Muscle layer of colon (tissue), 2 donors: Measurements from ENCODE around the gene USP22.
A peak's percentile ranks its signal among the peaks of the same experiment; 100 is the strongest.

Experiments
- H3K27ac ChIP-seq: one replicate; pipeline ENCODE4 v1.7.0; 2013; ENCODE audit warnings: low read depth, mild to moderate bottlenecking, low read length, moderate library complexity
- H3K27me3 ChIP-seq, 2 donors: one replicate each; pipeline ENCODE4 v1.7.0; 2013; ENCODE audit warnings: low read length in 2 of 2, mild to moderate bottlenecking in 2 of 2; ENCODE audit not compliant: insufficient read depth in 2 of 2, control insufficient read depth in 1 of 2
- H3K36me3 ChIP-seq: one replicate; pipeline ENCODE4 v1.7.0; 2013; ENCODE audit warnings: mild to moderate bottlenecking, low read length; ENCODE audit not compliant: insufficient read depth
- H3K4me1 ChIP-seq: one replicate; pipeline ENCODE4 v1.7.0; 2013; ENCODE audit warnings: mild to moderate bottlenecking, low read length; ENCODE audit not compliant: insufficient read depth
- H3K4me3 ChIP-seq, 2 donors: one replicate each; pipeline ENCODE4 v1.7.0; 2013; ENCODE audit warnings: low read length in 2 of 2, low read depth in 1 of 2, mild to moderate bottlenecking in 1 of 2, moderate library complexity in 1 of 2
- H3K9ac ChIP-seq: one replicate; pipeline ENCODE4 v1.7.0; 2013; ENCODE audit warnings: low read length
- H3K9me3 ChIP-seq: one replicate; pipeline ENCODE4 v1.7.0; 2013; ENCODE audit warnings: mild to moderate bottlenecking, low read length
- donor health status: abdominal sarcoma.
- donor health status: Adenocarcinoma of cecum.

USP22 gene

DNA sequence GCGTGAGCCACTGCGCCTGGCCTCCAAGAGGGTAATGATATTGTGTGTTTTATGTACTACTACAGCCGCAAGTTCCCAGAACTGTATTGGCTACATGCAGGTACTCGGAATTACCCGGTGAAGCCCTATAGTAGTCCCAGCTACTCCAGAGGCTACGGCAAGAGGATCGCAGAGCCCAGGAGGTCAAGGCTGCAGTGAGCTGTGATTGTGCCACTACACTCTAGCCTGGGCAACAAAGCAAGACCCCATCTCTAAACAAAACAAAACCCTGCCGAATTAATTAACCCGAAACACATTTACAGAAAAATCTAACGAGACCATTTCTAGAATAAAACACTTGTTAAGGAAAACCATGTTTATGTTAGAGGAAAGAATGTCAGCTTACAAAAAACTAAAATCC, 2.2 kb upstream of the USP22 start:
- H3K9ac ChIP-seq = no peak overlapping the region
- no peaks in the 10 kb centered on the region for H3K9me3 ChIP-seq
- H3K36me3 ChIP-seq = no peaks in the 10 kb centered on the region
- H3K4me1 ChIP-seq = peaks cover 11% of the 10 kb centered on the region
- H3K27ac ChIP-seq = no peak overlapping the region
- no peaks in the 10 kb centered on the region for H3K27me3 ChIP-seq
- H3K4me3 ChIP-seq = no peak overlapping the region

DNA sequence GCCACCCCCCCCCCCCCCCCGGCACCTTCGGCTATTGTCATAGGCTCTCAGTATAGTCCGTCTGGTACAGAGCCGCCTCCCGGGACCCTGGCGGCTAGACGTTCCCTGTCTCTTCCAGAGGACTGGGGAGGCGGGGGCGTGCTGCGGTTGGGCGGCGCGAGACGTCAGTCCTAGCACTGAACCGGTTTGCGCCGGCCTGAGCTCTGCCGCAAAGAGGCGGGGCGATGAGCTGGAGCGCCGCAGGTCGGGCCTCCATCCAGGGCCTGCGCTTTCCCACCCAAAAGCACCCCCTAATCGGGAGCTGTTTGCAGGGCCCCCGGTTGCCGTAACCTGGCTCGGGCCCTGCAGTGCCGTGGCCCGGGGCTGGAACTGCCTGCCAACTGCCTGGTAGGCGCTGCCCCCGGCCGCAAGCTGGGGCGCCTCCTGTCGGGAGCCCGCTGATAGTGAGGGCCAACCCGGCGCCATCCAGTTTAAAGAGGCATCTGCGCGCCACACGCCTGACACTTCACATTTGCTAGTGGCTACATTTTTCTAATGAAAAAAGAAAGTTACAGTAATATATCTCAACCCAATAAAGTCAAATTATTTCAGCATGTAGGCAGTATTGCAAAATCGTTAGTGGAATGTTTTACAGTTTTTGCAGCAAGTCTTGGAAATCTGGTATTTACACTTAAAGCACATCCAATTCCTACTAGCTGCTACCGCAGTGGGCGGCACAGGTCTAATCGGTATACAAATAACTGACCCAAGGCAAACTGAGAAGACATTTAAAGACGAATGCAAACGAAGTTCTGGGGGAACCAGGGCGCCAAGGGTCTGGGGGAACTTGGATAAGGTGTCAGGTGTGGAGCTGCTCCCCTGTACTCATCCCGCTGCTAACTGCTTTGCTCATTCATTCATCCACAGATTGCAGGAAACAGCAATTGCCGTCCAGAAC, 753 bp upstream of the USP22 start:
- peak overlapping the region; percentile 86 for H3K27ac ChIP-seq
- peaks cover 18% of the 10 kb centered on the region for H3K4me1 ChIP-seq
- no peaks in the 10 kb centered on the region for H3K27me3 ChIP-seq
- no peaks in the 10 kb centered on the region for H3K9me3 ChIP-seq
- H3K36me3 ChIP-seq = no peaks in the 10 kb centered on the region
- H3K9ac ChIP-seq = peak overlapping the region; percentile 49
- peak overlapping the region; percentile 47 to 53 for H3K4me3 ChIP-seq

DNA sequence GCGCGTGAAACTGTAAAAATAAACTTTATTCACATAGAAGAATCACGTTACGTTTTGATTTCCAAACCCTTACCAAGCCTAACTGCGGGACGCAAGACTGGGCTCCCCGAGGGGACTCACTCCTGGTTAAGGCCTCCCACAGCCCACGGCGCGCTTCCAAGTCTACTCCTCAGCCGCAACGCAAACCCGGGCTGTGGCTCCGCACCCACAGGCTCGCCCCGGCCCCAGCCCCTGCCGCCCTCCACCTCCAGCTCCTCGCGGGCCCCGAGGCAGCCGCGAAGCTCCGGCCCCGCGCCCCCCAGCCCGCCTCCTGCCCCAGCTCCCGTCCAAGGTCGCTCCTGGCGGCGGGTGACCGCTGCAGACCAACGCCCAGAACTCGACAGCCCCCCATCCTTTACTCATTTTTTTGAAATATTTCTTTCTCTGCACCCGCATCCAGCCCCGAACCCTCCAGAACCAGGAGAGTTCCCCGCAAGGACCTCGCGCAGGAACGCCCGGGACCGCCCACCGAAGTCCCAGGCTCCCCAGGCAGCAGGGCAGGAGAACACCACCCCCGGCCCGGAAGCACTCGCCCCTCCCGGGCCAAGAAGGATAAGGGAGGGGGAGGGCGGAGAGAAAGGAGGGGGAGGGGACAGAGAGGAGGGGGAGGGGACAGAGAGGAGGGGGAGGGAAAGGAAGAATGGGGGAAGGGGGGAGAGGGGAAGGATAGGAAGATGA, 912 bp downstream of the USP22 start:
- Histone ChIP-seq H3K4me3 (peak overlapping the region; percentile 87 to 92), H3K27me3 (no peaks in the 10 kb centered on the region), H3K4me1 (peaks cover 32% of the 10 kb centered on the region), H3K36me3 (no peaks in the 10 kb centered on the region), H3K9ac (peak overlapping the region; percentile 90), H3K27ac (peak overlapping the region; percentile 97), H3K9me3 (no peaks in the 10 kb centered on the region)

DNA sequence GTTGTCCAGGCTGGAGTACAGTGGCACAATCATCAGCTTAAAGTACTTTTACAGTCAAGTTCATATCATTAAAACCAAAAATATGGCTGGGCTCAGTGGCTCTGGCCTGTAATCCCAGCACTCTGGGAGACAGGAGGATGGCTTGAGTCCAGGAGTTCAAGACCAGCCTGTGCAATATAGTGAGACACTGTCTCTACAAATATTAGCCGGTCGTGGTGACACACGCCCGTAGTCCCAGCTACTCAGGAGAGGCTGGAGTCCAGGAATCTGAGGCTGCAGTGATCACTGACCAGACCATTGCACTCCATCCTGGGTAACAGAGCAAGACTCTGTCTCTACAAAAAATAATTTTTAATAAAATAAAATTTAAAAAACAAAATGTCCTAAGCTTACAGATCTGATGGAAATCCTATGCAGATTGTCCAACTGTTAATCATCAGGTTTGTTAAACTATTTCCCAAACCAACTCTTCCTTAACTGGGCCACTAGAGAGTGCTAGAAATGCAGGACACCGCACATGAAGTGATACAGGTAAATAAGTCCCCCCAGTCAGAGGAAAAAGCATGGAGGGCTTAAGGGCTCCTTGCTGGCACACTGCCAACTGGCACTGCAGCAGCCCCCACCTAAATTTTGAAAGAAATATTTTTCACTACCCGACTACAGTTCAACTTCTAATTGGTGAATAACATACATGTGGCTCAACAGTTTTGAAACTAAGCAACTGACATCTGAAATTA, 2.8 kb downstream of the USP22 start:
- no peak overlapping the region for H3K9ac ChIP-seq

DNA sequence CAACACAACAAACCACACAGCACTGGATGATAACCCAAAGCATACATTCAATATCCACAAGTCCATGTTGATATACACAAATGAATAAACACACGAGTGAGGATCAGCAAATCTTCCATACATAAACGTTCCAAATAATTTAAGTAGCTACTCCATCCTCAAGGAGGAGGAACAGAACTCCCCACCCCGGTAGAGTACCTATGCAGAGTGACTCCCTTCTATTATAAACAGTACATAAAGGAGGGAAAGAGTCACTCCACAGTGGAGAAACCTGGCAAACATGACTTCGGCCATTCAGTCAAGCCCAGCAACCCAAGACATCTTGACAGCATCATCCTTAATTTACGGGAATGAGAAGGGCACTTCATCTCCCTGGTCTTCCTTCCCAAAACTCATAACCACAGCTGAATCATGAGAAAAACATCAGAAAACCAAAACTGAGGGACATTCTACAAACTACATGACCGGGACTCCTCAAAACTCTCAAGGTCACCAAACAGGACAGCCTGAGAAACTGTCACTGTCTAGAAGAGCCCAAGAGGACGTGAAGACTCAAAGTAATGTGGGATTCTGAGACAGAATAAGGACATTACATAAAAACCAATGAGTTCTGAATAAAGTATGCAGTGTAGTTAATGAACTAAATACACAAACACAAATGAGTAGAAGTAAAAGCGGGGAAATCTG, 5.6 kb downstream of the USP22 start:
- Histone ChIP-seq H3K4me3 (no peak overlapping the region), H3K9ac (no peak overlapping the region), H3K4me1 (peaks cover 68% of the 10 kb centered on the region), H3K36me3 (peaks cover 3% of the 10 kb centered on the region), H3K9me3 (no peaks in the 10 kb centered on the region), H3K27me3 (no peaks in the 10 kb centered on the region), H3K27ac (no peak overlapping the region)

More for the DNA sequence above, 2.8 kb downstream of the USP22 start:
- Histone ChIP-seq H3K27ac (peak overlapping the region; percentile 97), H3K4me3 (peak overlapping the region in 1 of 2 donors; percentile 87), H3K27me3 (no peaks in the 10 kb centered on the region), H3K4me1 (peaks cover 47% of the 10 kb centered on the region), H3K9me3 (no peaks in the 10 kb centered on the region), H3K36me3 (no peaks in the 10 kb centered on the region)

DNA sequence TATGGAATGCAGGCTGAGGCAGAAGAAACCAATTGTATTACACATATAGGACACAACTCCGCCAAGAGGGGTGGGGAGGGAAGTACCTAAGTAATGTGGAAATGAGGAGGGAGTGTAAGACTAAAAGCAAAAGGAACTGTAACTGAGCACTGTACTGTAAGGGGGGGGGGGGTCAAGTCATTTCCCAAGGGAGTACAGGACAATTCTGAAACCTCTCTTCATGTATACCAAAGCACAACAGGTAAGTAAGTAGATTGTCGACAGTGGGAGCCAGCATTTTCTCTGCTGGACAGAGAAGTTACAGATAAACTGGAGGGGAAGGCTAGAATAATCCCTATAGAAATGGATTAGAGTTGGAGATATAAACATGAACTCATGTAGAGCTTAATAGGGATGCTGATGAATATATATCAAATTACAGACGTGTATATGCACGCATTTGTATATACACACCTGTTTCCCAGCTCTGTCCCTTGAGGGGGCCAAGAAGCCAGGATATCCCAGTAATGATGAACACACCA, 6.4 kb downstream of the USP22 start:
- Histone ChIP-seq H3K9ac (no peak overlapping the region), H3K36me3 (peaks cover 7% of the 10 kb centered on the region), H3K27me3 (no peaks in the 10 kb centered on the region), H3K4me1 (peaks cover 77% of the 10 kb centered on the region), H3K9me3 (no peaks in the 10 kb centered on the region), H3K27ac (peak overlapping the region; percentile 8), H3K4me3 (no peak overlapping the region)

DNA sequence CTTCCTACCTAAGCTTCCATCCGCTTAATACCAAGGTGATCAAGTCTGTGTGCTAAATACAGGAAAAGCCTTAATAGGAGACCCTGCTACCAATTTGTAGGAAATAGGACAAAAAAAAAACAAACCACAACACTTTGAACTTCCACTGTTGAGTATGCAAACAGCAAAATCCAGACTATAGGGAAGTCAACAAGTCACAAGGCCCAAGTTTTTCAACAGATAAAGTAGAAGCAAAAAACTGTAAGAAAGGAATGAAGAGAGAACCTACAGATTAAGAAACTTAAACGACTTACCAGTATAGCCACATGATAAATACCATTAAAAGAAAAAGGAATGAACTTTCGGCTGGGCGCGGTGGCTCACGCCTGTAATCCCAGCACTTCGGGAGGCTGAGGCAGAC, 7.4 kb downstream of the USP22 start:
- Histone ChIP-seq H3K36me3 (peaks cover 7% of the 10 kb centered on the region), H3K4me3 (no peak overlapping the region), H3K27me3 (no peaks in the 10 kb centered on the region), H3K9ac (no peak overlapping the region), H3K4me1 (peaks cover 83% of the 10 kb centered on the region), H3K27ac (no peak overlapping the region), H3K9me3 (no peaks in the 10 kb centered on the region)

DNA sequence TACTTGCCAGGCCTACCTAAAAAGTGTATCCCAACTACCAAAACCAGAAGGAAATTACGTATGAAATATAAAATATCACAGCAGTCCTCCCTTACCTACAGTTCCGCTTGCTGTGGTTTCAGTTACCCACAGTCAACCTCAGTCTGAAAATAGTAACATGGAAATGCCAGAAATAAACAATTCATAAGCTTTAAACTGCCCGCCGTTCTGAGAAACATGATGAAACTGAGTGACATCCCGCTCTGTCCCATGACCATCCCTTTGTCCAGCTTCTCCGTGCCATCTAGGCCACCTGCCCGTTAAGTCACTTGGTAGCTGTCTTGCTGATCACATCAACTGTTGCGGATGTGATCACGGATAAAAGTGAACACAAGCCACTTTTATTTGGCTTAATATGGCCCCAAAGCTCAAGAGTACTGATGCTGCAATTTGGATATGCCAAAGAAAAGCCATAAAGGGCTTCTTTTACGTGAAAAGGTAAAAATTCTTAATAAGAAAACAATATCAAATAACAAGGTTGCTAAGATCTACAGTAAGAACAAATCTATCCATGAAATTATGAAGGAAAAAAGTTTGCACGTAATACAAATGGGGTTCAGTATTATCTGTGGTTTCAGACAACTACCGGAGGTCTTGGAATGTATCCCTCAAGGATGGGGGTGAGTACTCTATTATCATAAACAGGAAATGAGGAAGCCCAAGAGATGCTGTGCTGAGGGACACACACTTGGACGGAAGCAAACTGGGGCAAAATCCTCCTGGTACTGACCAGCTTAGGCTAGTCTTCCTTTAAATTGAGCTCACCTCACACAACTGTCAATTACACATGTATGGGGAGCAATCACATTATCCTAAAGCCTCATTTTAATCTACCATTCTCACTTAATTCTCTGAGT, 8.2 kb downstream of the USP22 start:
- peaks cover 85% of the 10 kb centered on the region for H3K4me1 ChIP-seq
- H3K9ac ChIP-seq = no peak overlapping the region
- H3K9me3 ChIP-seq = no peaks in the 10 kb centered on the region
- peak overlapping the region in 1 of 2 donors; percentile 36 for H3K4me3 ChIP-seq
- peak overlapping the region; percentile 17 for H3K27ac ChIP-seq
- no peaks in the 10 kb centered on the region for H3K27me3 ChIP-seq
- peaks cover 7% of the 10 kb centered on the region for H3K36me3 ChIP-seq

DNA sequence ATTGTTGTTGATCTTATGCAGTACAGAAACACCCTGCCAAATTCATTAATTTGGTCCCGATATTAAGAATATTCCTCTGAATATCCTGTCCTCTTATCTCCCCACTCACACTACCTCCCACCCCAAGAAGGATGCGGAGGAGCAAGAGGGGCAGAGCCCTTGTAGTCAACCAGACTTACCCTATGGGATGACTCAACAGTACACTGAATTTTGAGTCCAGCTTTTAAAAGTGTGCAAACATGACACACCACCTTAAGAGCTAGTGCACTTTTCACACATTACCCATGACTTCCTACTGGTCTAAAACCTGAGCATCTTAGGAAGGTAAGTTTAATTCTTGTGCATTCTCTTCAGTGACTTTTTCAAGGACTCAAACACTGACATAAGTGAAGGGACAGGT, 9.5 kb downstream of the USP22 start:
- peaks cover 93% of the 10 kb centered on the region for H3K4me1 ChIP-seq
- no peaks in the 10 kb centered on the region for H3K9me3 ChIP-seq
- H3K27ac ChIP-seq = no peak overlapping the region
- H3K36me3 ChIP-seq = peaks cover 8% of the 10 kb centered on the region
- no peak overlapping the region for H3K9ac ChIP-seq
- H3K27me3 ChIP-seq = no peaks in the 10 kb centered on the region
- H3K4me3 ChIP-seq = no peak overlapping the region

DNA sequence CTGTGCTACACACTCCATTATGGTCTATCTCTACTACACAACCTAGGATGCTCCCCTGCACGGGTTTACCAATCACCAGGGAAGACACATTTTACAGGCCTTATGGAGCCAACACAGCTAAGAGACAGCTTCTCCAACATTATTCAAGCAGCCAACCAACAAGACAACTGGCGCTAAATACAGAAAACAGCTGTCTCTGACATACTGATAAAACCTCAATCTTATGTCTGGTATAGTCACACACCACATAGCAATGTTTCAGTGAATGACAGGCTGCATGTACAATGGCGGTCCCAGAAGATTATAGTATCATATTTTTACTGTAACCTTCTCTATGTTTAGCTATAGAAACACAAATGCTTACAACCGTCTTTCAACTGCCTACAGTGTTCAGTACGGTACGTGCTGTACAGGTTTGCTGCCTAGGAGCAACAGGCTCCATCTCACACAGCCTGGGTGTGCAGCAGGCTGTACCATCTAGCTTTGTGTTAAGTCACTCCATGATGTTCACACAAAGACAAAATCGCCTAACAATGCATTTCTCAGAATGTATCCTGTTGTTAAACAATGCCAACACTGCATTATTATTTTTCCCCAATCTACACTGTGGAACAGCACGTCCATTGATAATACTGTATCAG, 10.9 kb downstream of the USP22 start:
- Histone ChIP-seq H3K4me1 (peaks cover 85% of the 10 kb centered on the region), H3K9me3 (no peaks in the 10 kb centered on the region), H3K9ac (no peak overlapping the region), H3K27me3 (no peaks in the 10 kb centered on the region), H3K36me3 (peaks cover 14% of the 10 kb centered on the region), H3K27ac (no peak overlapping the region), H3K4me3 (no peak overlapping the region)
